Aorta (tissue), 5 donors: ENCODE data around the gene ZNF423. TPM values are rescaled to one million over a fixed set of nuclear protein-coding genes. Genes with fewer than 3 reads are reported as not detected.

Experiments
- ATAC-seq: fragments of 200-7000 bp; cut with Tn5 transposase; one replicate; pipeline ENCODE4 v1.9.1; 2022; ENCODE audit warnings: moderate library complexity; ENCODE audit not compliant: low FRiP score
- DNase-seq, 2 donors: peaks; one replicate each; pipeline ENCODE4 v3.0.0-alpha.2; 2020
- H3K27ac ChIP-seq, 2 donors: one replicate each; pipeline ENCODE4 v1.5.1; 2013; ENCODE audit warnings: low read length in 2 of 2, mild to moderate bottlenecking in 2 of 2, moderate library complexity in 2 of 2, control low read depth in 1 of 2, inconsistent platforms in 1 of 2, low read depth in 1 of 2
- H3K27me3 ChIP-seq, 2 donors: one replicate each; pipeline ENCODE4 v1.6.1; 2013; ENCODE audit warnings: control low read depth in 1 of 2, low read length in 1 of 2, mild to moderate bottlenecking in 1 of 2, moderate library complexity in 1 of 2; ENCODE audit not compliant: insufficient read depth in 2 of 2, control insufficient read depth in 1 of 2
- H3K36me3 ChIP-seq, 2 donors: one replicate each; pipeline ENCODE4 v1.6.1; 2013; ENCODE audit warnings: control low read depth in 1 of 2, low read length in 1 of 2, mild to moderate bottlenecking in 1 of 2; ENCODE audit not compliant: insufficient read depth in 2 of 2, control insufficient read depth in 1 of 2
- H3K4me1 ChIP-seq, 2 donors: one replicate each; pipeline ENCODE4 v1.6.1; 2013; ENCODE audit warnings: low read length in 2 of 2, control low read depth in 1 of 2, mild to moderate bottlenecking in 1 of 2, moderate library complexity in 1 of 2; ENCODE audit not compliant: insufficient read depth in 2 of 2, control insufficient read depth in 1 of 2
- H3K4me3 ChIP-seq, 2 donors: one replicate each; pipeline ENCODE4 v1.5.1; 2013; ENCODE audit warnings: low read length in 2 of 2, control low read depth in 1 of 2, mild to moderate bottlenecking in 1 of 2
- H3K9me3 ChIP-seq: one replicate; pipeline ENCODE4 v1.6.1; 2013; ENCODE audit warnings: mild to moderate bottlenecking, low read length; ENCODE audit not compliant: control insufficient read depth
- WGBS, 2 donors: extraction: QIAGEN DNeasy Blood & Tissue Kit; methylation state at CpG; one replicate each; pipeline ENCODE4 v1.1.7; 2013; 5-methylcytosine and 5-hydroxymethylcytosine counted together
- intact Hi-C, 2 donors: fragments of 100-400 bp; cut with DNase I; formaldehyde crosslinking; loops; one replicate each; pipeline versions ENCODE4 v1.14.2 to v1.15.0; 2022
- polyA plus RNA-seq, 2 donors: library from polyadenylated mRNA; stranded (reverse); fragments of 200-250 nt; gene quantifications; one replicate each; pipeline ENCODE4 v1.2.3, GENCODE V29; 2013
- total RNA-seq, 2 donors: library from RNA; stranded (reverse); fragmentation: NEBNext Ultra II Directional; extraction: Animal tissue kit (Norgen Biotek cat#: 25700); gene quantifications; one replicate each; pipeline ENCODE4 v1.2.1, GENCODE V29; 2021
- donor health status: healthy with polysubstance abuse.
- donor health status: Bipolar disorder and iron deficiency.
- donor health status: DM: no; HTN: no; CAD: no.
- donor health status: DM: no; HTN: no; CAD: no.
- donor health status: DM: yes; HTN: yes; CAD: no.

The ZNF423 gene
- total and polyA plus RNA-seq, 4 donors = 3.1 to 43.1 (median 10.0) TPM

DNA sequence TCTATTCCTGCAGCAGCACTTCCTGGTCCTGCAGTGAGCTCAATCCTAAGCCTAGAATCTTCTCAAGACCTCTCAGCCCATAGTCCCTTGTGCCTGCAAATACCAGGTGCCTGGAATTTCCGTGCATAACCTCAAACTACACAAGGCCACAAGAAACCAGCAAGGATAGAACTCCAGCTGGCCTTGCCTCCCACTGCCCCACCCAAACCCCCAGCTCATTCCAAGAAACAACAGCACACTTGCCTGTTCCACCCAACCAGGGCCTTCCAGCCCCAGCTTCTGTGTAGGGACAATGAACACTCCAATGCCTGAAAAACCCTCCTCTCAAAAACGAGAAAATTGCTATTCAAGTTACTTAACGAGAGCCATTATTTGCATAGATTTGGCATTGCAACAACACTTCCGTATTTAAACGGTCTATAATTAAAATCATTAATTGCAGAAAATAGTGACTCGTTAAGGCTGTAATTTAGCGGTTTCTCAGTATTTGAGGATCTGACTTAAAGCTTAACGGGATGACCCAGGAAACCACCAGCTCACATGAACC, 335.3 kb downstream of the ZNF423 start:
- peak in 1 of 2 donors; percentile 28 for DNase-seq
- 91 to 95% methylated on average over 8 of the region's 8 CpGs for WGBS, 2 donors
- H3K27ac ChIP-seq = no peak overlapping the region
- no peaks in the 10 kb centered on the region for H3K4me1 ChIP-seq
- ATAC-seq = no peak
- intact Hi-C loops = no loop called here
- H3K27me3 ChIP-seq = no peaks in the 10 kb centered on the region
- no peak overlapping the region for H3K4me3 ChIP-seq
- H3K36me3 ChIP-seq = no peaks in the 10 kb centered on the region
- H3K9me3 ChIP-seq = no peaks in the 10 kb centered on the region

DNA sequence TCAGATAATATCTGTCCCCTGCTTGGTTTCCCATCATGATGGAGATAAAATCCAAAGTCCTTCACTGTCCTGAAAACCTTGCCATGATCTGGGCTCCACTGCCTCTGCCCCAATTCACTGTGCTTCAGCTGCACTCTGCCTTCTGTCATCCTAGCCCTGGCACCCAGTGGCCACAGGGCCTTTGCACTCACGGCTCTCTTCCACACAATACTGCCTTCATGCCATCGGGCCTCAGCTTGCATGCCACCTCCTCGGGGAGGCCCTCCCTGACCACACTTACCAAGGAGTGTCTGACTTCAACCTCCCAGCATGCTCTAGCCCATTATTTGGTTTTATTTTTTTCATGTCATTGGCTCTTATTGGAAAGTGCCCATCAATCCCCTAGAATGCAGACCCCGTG, 336.2 kb downstream of the ZNF423 start:
- intact Hi-C loops = no loop called here
- Histone ChIP-seq H3K4me1 (no peaks in the 10 kb centered on the region), H3K4me3 (no peak overlapping the region), H3K27me3 (no peaks in the 10 kb centered on the region), H3K27ac (no peak overlapping the region), H3K9me3 (no peaks in the 10 kb centered on the region), H3K36me3 (no peaks in the 10 kb centered on the region)
- no peak for ATAC-seq
- peak in 1 of 2 donors; percentile 14 for DNase-seq
- 94% methylated on average over 4 of the region's 4 CpGs for WGBS, 2 donors

- intact Hi-C loops = no loop called here
- DNase-seq (no peak), ATAC-seq (no peak)
- Histone ChIP-seq H3K27me3 (no peaks in the 10 kb centered on the region), H3K36me3 (no peaks in the 10 kb centered on the region), H3K4me1 (no peaks in the 10 kb centered on the region), H3K27ac (no peak overlapping the region), H3K4me3 (no peak overlapping the region), H3K9me3 (no peaks in the 10 kb centered on the region)
- WGBS, 2 donors = 94 to 95% methylated on average over 7 of the region's 7 CpGs
Observed at GRCh38 chr16:49519008-49519656, 336.8 kb downstream of the ZNF423 start.

DNA sequence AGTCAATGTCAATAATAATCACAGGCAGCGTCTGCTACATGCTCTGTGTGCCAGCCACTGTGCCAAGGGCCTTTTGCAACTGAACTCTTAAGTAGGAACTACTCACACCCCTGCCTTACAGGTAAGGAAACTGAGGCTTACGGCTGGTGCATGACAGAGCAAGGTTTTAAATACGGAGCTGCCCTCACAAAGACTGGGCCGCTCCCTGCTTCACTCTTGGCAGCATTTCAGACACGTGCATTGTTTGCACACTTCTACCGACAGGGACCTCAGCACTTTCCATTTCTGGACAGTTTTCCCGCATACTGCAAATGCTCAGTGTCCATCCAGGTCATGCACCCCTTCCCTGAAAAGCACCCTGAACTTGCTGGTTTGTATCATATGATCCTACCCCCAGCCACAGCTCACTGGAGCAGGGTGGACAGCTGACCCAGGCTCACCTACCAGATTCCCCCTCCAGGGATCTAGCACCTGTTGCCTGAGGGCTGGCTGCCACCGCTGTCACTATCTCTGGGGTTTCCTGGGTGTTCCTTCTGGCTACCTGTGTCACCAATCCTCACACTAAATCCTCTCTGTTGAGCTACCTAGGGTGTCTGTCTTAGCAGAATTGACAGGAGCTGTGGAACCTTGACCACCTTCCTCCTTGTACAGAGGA, 339.4 kb downstream of the ZNF423 start:
- Histone ChIP-seq H3K4me1 (no peaks in the 10 kb centered on the region), H3K27me3 (no peaks in the 10 kb centered on the region), H3K27ac (no peak overlapping the region), H3K36me3 (no peaks in the 10 kb centered on the region), H3K4me3 (no peak overlapping the region), H3K9me3 (no peaks in the 10 kb centered on the region)
- 86 to 94% methylated on average over 8 of the region's 8 CpGs for WGBS, 2 donors
- DNase-seq (peak in 1 of 2 donors; percentile 25), ATAC-seq (no peak)
- intact Hi-C loops = no loop called here

- Histone ChIP-seq H3K4me3 (no peak overlapping the region), H3K27ac (no peak overlapping the region), H3K36me3 (no peaks in the 10 kb centered on the region), H3K27me3 (no peaks in the 10 kb centered on the region), H3K4me1 (no peaks in the 10 kb centered on the region), H3K9me3 (no peaks in the 10 kb centered on the region)
- DNase-seq (peak in 1 of 2 donors; percentile 22), ATAC-seq (no peak)
- 97% methylated on average over 11 to 12 of the region's 12 CpGs for WGBS, 2 donors
- intact Hi-C loops = no loop called here
Observed at GRCh38 chr16:49515861-49516260, 340.1 kb downstream of the ZNF423 start.

DNA sequence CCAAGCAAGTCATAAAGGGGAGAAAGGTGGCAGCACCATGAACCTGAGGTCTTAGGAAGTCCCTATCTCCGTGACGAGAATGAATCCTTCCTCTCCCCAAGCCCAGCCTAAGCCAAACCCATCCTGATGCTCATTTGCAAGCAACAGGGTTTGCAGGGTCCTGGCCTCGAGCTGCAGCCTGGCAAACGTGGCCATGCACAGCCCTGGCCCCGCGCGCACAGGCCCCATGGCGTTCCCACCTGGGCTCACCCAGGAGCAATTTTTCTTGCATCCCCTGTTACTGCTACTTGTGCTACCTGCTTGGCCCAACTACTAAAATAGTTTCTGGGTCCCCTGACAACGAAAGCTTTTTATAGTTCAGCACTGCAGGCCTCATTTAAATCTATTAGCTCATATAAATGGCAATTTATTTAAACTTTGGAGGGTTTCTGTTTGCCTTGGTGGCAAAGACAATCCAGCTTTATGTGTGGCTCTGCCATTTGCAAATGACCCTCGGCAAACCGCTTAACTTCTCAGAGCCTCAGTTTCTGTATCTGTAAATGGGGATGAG, 340.8 kb downstream of the ZNF423 start:
- Histone ChIP-seq H3K4me3 (no peak overlapping the region), H3K4me1 (no peaks in the 10 kb centered on the region), H3K36me3 (no peaks in the 10 kb centered on the region), H3K9me3 (no peaks in the 10 kb centered on the region), H3K27me3 (no peaks in the 10 kb centered on the region), H3K27ac (no peak overlapping the region)
- ATAC-seq (no peak), DNase-seq (peak in 1 of 2 donors; percentile 3)
- 90 to 94% methylated on average over 11 of the region's 11 CpGs for WGBS, 2 donors
- intact Hi-C loops = no loop called here

- no peak for ATAC-seq
- 50% methylated on average over 24 of the region's 24 CpGs for WGBS, 2 donors
- H3K27me3 ChIP-seq = no peaks in the 10 kb centered on the region
- no peaks in the 10 kb centered on the region for H3K9me3 ChIP-seq
- H3K4me3 ChIP-seq = no peak overlapping the region
- H3K4me1 ChIP-seq = no peaks in the 10 kb centered on the region
- intact Hi-C loops = no loop called here
- H3K27ac ChIP-seq = no peak overlapping the region
- H3K36me3 ChIP-seq = no peaks in the 10 kb centered on the region
- peak; percentile 34 to 68 for DNase-seq
Observed at GRCh38 chr16:49514073-49514980, 341.6 kb downstream of the ZNF423 start.

- WGBS, 2 donors = 94 to 95% methylated on average over 7 of the region's 7 CpGs
- DNase-seq (peak in 1 of 2 donors; percentile 50), ATAC-seq (no peak)
- H3K36me3 ChIP-seq = no peaks in the 10 kb centered on the region
- H3K27ac ChIP-seq = no peak overlapping the region
- no peaks in the 10 kb centered on the region for H3K9me3 ChIP-seq
- intact Hi-C loops = no loop called here
- H3K4me3 ChIP-seq = no peak overlapping the region
- H3K27me3 ChIP-seq = no peaks in the 10 kb centered on the region
- no peaks in the 10 kb centered on the region for H3K4me1 ChIP-seq
Observed at GRCh38 chr16:49513040-49513439, 342.9 kb downstream of the ZNF423 start.
